Activated T-helper 2 cell treated with anti-CD3 and anti-CD28 coated beads, Interferon-gamma antibody, Interleukin-2, Interleukin-4, amounts not matched to agents 10 μg/mL and 5 μg/mL and 100 μg/mL, durations not matched to agents 14 hours and 24 hours and 36 hours (primary cell): Measurements from ENCODE around the gene DNM1L. TPM values are rescaled to one million over a fixed set of nuclear protein-coding genes. Genes with fewer than 3 reads are reported as not detected.
"Not testable (repeated sequence)": the region's sequence is repeated elsewhere in the genome, so short reads cannot be mapped to it uniquely, and the experiment has no call there.

ENCODE experiments used
- DNase-seq: peaks from one replicate; pipeline ENCODE4 v3.0.0; 2021; ENCODE audit warnings: low spot score
- H3K27ac Mint-ChIP-seq: one replicate; pipeline ENCODE4 v1.8.0; 2021; ENCODE audit warnings: mixed read lengths
- H3K27me3 Mint-ChIP-seq: one replicate; pipeline ENCODE4 v1.8.0; 2021; ENCODE audit warnings: low read depth, mixed read lengths
- H3K36me3 Mint-ChIP-seq: one replicate; pipeline ENCODE4 v1.8.0; 2021; ENCODE audit warnings: low read depth, mixed read lengths
- H3K4me1 Mint-ChIP-seq: one replicate; pipeline ENCODE4 v1.8.0; 2021; ENCODE audit warnings: low read depth, mixed read lengths
- H3K4me3 Mint-ChIP-seq: one replicate; pipeline ENCODE4 v1.8.0; 2021; ENCODE audit warnings: low read depth, mild to moderate bottlenecking, moderate library complexity, mixed read lengths
- H3K9me3 Mint-ChIP-seq: one replicate; pipeline ENCODE4 v1.8.0; 2021; ENCODE audit warnings: mixed read lengths
- intact Hi-C: fragments of 100-400 bp; cut with micrococcal nuclease; formaldehyde crosslinking; loops from one replicate; pipeline ENCODE4 v1.15.1; 2023
- total RNA-seq: library from RNA; stranded (reverse); gene quantifications from 2 replicates; pipeline ENCODE4 v1.2.3, GENCODE V29; 2022

The DNM1L gene
- total RNA-seq, 1 donor from 2014 or later = 108 TPM

DNA sequence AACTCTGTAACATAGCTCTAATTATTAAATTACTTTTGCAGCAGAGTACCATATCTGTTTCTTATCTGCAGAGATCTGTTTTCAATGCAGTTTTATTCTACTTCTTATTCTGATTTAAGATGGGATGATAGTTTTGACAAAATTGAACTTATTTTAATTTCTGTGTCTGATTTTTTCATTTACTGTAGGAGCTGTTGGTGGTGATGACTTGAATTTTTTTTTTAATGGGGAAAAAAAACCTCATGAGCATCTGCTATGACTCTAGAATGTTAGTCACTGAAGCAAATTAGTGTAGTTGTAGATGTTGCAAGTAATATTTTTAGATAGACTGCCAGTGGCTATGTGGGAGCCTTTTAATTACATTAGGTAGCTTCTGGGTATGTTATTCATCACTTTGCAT is 23.4 kb downstream of the DNM1L start:
- no peak overlapping the region for H3K27ac Mint-ChIP-seq
- DNase-seq = no peak
- H3K4me1 Mint-ChIP-seq = peaks cover 35% of the 10 kb centered on the region
- peaks cover 33% of the 10 kb centered on the region for H3K36me3 Mint-ChIP-seq
- H3K4me3 Mint-ChIP-seq = no peak overlapping the region
- no peaks in the 10 kb centered on the region for H3K27me3 Mint-ChIP-seq
- no peaks in the 10 kb centered on the region for H3K9me3 Mint-ChIP-seq
- intact Hi-C loops = no loop called here

DNA sequence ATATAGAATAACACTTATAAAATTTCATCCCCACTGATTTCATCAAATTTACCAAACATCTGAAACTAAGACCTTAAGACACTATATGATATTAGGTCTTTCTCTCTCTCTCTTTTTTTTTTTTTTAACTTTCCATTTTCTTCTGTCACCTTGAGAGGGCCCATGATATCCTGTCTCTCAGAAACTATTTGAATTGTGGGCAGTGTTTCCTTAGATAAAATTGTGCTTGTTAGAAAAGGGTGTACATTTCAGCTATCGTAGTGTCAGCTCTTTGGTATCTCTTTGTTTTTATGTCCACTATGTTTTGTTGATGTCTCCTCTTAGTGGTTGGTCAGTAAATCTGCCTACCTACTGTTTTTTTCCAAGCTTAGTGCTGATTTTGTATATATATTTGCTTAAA is 23.8 kb downstream of the DNM1L start:
- Mint-ChIP-seq H3K27ac (peak overlapping the region; percentile 10), H3K9me3 (no peaks in the 10 kb centered on the region), H3K27me3 (no peaks in the 10 kb centered on the region), H3K36me3 (peaks cover 36% of the 10 kb centered on the region), H3K4me1 (peaks cover 37% of the 10 kb centered on the region), H3K4me3 (no peak overlapping the region)
- intact Hi-C loops = no loop called here
- DNase-seq = no peak

DNA sequence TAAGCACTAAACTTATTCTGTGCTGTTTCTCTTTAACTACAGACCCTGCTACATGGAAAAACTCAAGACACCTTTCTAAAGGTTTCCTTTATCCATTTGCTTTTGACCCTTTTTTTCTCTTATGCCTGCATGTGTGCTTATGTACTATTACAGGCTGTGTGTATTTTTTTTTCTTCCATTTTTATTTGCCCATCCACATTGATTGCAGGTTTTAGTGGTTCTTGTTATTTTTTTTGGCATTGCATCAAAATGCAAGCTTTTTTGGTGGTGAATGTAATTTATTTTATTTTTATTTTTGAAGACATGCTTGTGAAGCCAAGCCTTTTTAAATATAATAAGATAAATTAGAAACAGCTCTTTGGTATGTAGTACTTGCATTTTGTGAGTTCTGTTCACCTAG is 26.7 kb downstream of the DNM1L start:
- H3K36me3 Mint-ChIP-seq = peaks cover 54% of the 10 kb centered on the region
- intact Hi-C loops = loop anchor here (2.0 kb wide), 2 partner anchors 13 to 27 kb away; partner anchors contain the start of gene DNM1L

DNA sequence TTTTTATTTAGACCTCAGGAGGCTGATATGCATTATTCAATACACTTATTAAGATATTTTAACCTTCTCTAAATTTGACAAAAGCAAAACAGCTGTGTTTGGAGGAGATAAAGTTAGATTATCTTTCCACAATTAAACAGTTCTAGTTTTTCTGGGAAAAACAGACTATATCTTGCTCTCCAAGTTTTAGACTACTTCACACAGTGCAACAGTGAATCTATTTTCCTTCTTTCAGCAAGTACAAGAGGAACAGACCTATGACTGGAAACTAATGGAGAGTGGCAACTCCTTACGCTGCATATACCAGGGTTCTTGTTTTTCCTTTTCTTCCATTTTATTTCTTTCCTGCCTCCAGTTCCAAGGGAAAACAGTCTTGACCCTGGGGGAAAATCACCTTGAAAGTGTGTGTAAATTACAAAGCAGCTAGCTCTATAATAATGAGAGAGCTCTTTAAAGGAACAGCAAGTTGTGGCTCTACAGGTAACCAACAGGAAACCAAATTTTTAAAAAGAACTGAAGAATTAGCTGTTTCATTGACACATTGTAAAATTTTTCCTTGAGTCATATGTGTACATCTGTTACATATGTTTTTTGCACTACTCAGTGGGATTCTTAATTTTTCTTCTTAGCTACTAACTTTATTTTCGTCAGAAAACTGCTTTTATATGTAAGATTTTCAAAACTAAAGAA is 27.4 kb downstream of the DNM1L start:
- H3K4me3 Mint-ChIP-seq = no peak overlapping the region
- H3K36me3 Mint-ChIP-seq = peaks cover 57% of the 10 kb centered on the region
- DNase-seq = no peak
- peaks cover 49% of the 10 kb centered on the region for H3K4me1 Mint-ChIP-seq
- peak overlapping the region; percentile 86 for H3K27ac Mint-ChIP-seq
- no peaks in the 10 kb centered on the region for H3K27me3 Mint-ChIP-seq
- H3K9me3 Mint-ChIP-seq = no peaks in the 10 kb centered on the region
- intact Hi-C loops = loop anchor here (2.0 kb wide), 2 partner anchors 14 to 28 kb away; partner anchors contain the start of gene DNM1L

More for the DNA sequence above, 26.7 kb downstream of the DNM1L start:
- H3K27me3 Mint-ChIP-seq = no peaks in the 10 kb centered on the region
- H3K4me1 Mint-ChIP-seq = peaks cover 46% of the 10 kb centered on the region
- DNase-seq = no peak
- H3K27ac Mint-ChIP-seq = no peak overlapping the region
- H3K4me3 Mint-ChIP-seq = no peak overlapping the region
- H3K9me3 Mint-ChIP-seq = no peaks in the 10 kb centered on the region

DNA sequence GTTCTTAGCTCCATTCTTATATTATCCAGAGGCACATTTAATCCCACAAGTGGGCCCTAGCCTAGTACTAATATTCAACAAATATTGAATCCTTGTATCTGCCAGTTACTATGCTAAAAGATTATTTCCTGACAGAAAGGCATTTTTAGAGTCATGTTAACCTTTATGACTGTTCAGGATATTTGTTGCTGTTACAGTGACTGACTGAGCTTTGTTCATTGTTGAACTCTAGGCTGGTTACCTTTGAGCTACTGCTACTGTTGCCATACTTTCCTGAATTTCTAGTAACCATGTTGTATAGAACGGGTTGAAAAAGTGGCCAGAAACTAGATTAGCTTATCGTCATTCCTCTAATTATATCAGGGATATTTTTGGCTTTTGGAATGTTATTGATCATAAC is 29.8 kb downstream of the DNM1L start:
- Mint-ChIP-seq H3K4me1 (peaks cover 37% of the 10 kb centered on the region), H3K9me3 (no peaks in the 10 kb centered on the region), H3K27me3 (no peaks in the 10 kb centered on the region), H3K36me3 (peaks cover 61% of the 10 kb centered on the region), H3K27ac (peak overlapping the region; percentile 35), H3K4me3 (no peak overlapping the region)
- DNase-seq = no peak
- intact Hi-C loops = no loop called here

DNA sequence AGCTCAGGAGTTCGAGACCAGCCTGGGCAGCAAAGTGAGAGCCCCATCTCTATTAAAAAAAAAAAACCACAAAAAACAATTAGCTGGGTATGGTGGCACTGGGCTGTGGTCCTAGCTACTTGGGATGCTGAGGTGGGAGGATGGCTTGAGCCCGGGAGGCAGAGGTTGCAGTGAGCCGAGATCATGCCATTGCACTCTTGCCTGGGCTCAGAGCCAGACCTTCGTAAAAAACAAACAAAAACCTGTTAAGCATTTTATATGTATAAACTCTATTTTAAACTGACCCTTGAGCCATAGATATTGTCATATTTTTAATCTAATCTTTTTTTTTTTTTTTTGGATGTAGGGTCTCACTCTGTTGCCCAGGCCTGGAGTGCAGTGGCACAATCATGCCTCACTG is 35.7 kb downstream of the DNM1L start:
- no peak overlapping the region for H3K4me3 Mint-ChIP-seq
- no peaks in the 10 kb centered on the region for H3K27me3 Mint-ChIP-seq
- no peak overlapping the region for H3K27ac Mint-ChIP-seq
- peaks cover 11% of the 10 kb centered on the region for H3K4me1 Mint-ChIP-seq
- no peaks in the 10 kb centered on the region for H3K9me3 Mint-ChIP-seq
- DNase-seq = no peak
- intact Hi-C loops = no loop called here
- peaks cover 48% of the 10 kb centered on the region for H3K36me3 Mint-ChIP-seq

DNA sequence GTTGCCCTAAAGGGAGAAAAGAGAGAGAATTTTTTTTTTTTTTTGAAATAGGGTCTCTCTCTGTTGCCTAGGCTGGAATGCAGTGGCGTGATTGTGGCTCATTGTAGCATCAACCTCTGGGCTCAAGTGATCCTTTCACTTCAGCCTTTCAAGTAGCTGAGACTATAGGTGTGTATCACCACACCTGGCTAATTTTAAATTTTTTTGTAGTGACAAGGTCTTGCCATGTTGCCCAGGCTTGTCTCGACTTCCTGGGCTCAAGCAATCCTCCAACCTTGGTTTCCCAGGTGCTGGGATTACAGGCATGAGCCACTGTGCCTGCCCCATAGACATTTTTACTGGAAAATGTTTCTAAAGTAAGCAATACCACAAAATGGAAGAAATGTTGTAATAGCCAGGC is 39.8 kb downstream of the DNM1L start:
- no peak for DNase-seq
- Mint-ChIP-seq H3K27me3 (no peaks in the 10 kb centered on the region), H3K4me1 (no peaks in the 10 kb centered on the region), H3K36me3 (peaks cover 43% of the 10 kb centered on the region), H3K4me3 (no peak overlapping the region), H3K9me3 (no peaks in the 10 kb centered on the region), H3K27ac (no peak overlapping the region)
- intact Hi-C loops = no loop called here

DNA sequence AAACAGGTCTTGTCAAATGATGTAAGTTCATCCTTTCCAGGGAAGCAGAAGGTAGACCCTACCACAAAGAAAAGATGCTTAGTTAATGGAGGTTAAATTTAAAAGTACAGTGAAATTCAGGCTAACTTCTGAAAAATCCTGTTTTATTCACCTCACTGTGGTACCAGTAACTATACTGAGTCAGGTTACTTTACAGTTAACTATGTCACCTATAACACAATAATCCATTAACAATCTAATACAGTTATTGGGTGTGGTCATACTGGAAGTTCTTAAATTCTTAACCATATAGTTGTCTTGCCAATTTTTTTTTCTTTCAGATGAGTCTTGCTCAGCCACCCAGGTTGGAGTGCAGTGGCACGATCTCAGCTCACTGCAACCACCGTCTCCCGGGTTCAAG is 46.2 kb downstream of the DNM1L start:
- H3K9me3 Mint-ChIP-seq = not testable (repeated sequence)

DNA sequence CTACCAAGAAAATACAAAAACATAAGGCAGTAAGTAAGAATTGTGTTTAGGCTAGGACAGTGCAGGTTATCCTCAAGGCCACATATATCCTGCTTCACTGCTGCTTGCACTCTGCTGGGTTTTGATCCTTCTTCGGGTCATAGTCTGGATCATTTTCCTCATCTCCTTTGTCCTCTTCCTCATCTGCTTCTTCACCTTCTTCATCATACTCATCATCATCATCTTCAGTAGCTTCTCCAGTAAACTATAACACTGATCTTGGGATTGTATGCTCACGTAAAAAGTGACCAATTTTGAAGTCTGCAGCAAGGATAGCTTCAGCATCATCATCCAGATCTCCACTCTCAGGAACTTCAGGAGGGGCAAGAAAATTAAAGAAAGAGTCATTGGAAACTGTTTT is 47.2 kb downstream of the DNM1L start:
- H3K27ac Mint-ChIP-seq = no peak overlapping the region
- intact Hi-C loops = no loop called here
- peaks cover 1% of the 10 kb centered on the region for H3K4me1 Mint-ChIP-seq
- no peaks in the 10 kb centered on the region for H3K9me3 Mint-ChIP-seq
- no peak overlapping the region for H3K4me3 Mint-ChIP-seq
- H3K36me3 Mint-ChIP-seq = peaks cover 45% of the 10 kb centered on the region
- no peak for DNase-seq
- no peaks in the 10 kb centered on the region for H3K27me3 Mint-ChIP-seq

More for the DNA sequence above, 46.2 kb downstream of the DNM1L start:
- H3K4me3 Mint-ChIP-seq, H3K4me1 Mint-ChIP-seq, H3K27me3 Mint-ChIP-seq, H3K27ac Mint-ChIP-seq, DNase-seq, intact Hi-C loops: not testable (repeated sequence)
- peaks cover 46% of the 10 kb centered on the region for H3K36me3 Mint-ChIP-seq

DNA sequence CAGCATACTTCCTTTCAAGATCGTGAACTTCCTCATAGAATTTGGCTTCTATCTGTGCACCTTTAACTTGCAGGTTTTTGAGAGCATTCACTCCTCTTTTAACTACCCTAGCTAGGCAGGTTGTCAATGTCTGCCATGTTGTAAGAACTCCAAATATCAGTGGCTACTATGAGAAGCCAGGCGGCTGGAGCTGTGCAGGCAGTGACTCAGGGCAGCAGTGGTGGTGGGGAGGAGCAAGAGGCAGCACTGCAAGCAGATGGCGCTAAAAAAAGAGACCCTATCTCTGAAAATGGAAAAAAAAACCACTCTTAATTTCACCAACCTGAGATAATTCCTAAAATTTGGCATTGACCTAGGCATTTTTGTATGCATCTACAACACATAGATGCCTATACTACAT is 48.1 kb downstream of the DNM1L start:
- no peaks in the 10 kb centered on the region for H3K27me3 Mint-ChIP-seq
- H3K4me1 Mint-ChIP-seq = peaks cover 1% of the 10 kb centered on the region
- intact Hi-C loops = no loop called here
- no peak for DNase-seq
- no peaks in the 10 kb centered on the region for H3K9me3 Mint-ChIP-seq
- no peak overlapping the region for H3K4me3 Mint-ChIP-seq
- H3K27ac Mint-ChIP-seq = no peak overlapping the region
- H3K36me3 Mint-ChIP-seq = peaks cover 45% of the 10 kb centered on the region

DNA sequence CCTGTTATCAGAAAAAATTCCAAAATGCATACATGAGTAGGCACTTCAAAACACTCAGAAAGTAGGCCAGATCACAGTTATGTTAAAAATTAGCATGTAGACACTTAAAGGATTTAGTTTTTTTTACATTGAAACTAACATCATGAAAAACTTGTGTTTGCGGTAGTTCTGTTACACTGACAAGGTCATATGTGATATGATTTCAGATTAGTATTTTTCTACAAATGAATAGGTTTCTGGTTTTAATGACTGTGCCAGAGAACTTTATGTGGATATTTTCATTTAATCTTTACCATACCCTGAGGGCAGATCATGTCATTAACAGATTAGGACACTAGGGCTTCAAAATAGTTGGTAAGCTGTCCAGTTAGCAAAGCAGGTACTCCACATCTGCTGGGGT is 55.9 kb downstream of the DNM1L start:
- H3K4me1 Mint-ChIP-seq = peaks cover 2% of the 10 kb centered on the region
- no peaks in the 10 kb centered on the region for H3K27me3 Mint-ChIP-seq
- H3K9me3 Mint-ChIP-seq = no peaks in the 10 kb centered on the region
- intact Hi-C loops = no loop called here
- peaks cover 69% of the 10 kb centered on the region for H3K36me3 Mint-ChIP-seq
- no peak for DNase-seq
- peak overlapping the region; percentile 19 for H3K27ac Mint-ChIP-seq
- no peak overlapping the region for H3K4me3 Mint-ChIP-seq

DNA sequence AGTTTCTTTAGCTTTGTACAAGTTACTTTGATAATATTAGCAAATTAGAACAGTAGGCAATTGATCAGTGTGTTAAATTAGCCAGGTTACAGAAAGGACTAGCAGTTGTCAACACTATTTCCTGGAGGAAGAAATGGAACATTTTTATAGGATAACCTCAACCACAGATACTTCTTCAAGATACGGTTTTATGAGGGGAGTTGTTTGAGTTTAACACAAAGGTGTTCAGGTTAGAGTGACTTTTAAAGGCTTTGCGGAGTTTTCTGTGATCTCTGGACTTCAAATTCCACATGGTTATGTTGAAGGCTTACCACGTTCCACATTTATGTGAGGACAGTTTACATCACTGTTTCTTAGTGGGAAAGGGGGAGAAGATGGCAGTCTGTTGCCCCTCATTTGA is 57.3 kb downstream of the DNM1L start:
- H3K36me3 Mint-ChIP-seq = peaks cover 70% of the 10 kb centered on the region
- H3K9me3 Mint-ChIP-seq = no peaks in the 10 kb centered on the region
- H3K4me1 Mint-ChIP-seq = peaks cover 2% of the 10 kb centered on the region
- no peak for DNase-seq
- no peak overlapping the region for H3K4me3 Mint-ChIP-seq
- H3K27ac Mint-ChIP-seq = no peak overlapping the region
- intact Hi-C loops = no loop called here
- no peaks in the 10 kb centered on the region for H3K27me3 Mint-ChIP-seq

DNA sequence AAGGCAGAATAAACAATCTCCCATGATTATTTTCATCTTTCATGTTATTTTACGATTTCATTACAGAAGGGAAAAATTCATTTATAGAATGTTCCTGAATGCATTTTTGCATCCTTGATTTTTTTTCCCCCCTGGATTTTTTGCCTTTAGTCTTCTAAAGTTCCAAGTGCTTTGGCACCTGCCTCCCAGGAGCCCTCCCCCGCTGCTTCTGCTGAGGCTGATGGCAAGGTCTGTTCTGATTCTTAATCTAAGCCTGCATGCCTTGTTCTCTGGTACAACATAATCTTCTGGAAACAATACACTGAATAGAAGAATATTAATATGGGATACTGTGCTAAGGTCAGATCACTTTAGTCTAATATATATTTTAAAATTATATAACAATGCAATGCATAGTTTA is 58.6 kb downstream of the DNM1L start:
- Mint-ChIP-seq H3K27ac (no peak overlapping the region), H3K36me3 (peaks cover 66% of the 10 kb centered on the region), H3K4me3 (no peak overlapping the region), H3K4me1 (peaks cover 4% of the 10 kb centered on the region), H3K27me3 (no peaks in the 10 kb centered on the region), H3K9me3 (no peaks in the 10 kb centered on the region)
- intact Hi-C loops = no loop called here
- no peak for DNase-seq

DNA sequence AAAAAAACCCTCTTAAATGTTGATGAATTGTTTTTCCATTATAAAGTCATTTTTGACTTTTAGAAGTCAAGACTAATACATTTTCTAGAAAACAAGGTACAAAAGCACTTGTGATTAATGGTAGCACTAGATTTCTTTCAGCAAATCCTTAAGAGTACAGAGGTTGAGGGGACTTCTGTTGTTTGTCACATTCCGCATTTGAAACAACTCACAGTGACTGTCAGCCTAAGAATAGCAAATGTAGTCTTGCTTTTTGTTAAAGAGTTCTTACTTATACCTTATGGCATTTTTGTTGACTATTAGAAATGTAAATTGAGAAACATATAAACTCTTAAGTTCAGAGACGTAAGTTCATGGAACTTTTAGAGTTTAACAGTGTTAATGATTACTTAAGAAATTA is 60.2 kb downstream of the DNM1L start:
- H3K9me3 Mint-ChIP-seq = no peaks in the 10 kb centered on the region
- intact Hi-C loops = no loop called here
- H3K27me3 Mint-ChIP-seq = no peaks in the 10 kb centered on the region
- no peak for DNase-seq
- H3K27ac Mint-ChIP-seq = no peak overlapping the region
- H3K4me3 Mint-ChIP-seq = no peak overlapping the region
- H3K36me3 Mint-ChIP-seq = peaks cover 72% of the 10 kb centered on the region
- H3K4me1 Mint-ChIP-seq = peaks cover 11% of the 10 kb centered on the region
